IPS DF 6.9 (cell line): ENCODE results near the gene CNTNAP1.
A peak's percentile ranks its signal among the peaks of the same experiment; 100 is the strongest.
"Not testable (repeated sequence)": the region's sequence is repeated elsewhere in the genome, so short reads cannot be mapped to it uniquely, and the experiment has no call there.

Source experiments
- DNase-seq: peaks from one replicate; pipeline ENCODE4 v3.0.0-alpha.2; 2013; ENCODE audit warnings: low read depth, low spot score
- H3K27ac ChIP-seq: one replicate; pipeline ENCODE4 v1.5.1; 2013; ENCODE audit warnings: low read length, control low read depth
- H3K27me3 ChIP-seq: 2 replicates; pipeline ENCODE4 v1.6.1; 2013; ENCODE audit warnings: mild to moderate bottlenecking, low read length; ENCODE audit not compliant: control insufficient read depth, insufficient read depth
- H3K36me3 ChIP-seq: 2 replicates; pipeline ENCODE4 v1.6.1; 2013; ENCODE audit warnings: low read length; ENCODE audit not compliant: control insufficient read depth, insufficient read depth
- H3K4me1 ChIP-seq: 2 replicates; pipeline ENCODE4 v1.6.1; 2013; ENCODE audit warnings: low read length; ENCODE audit not compliant: control insufficient read depth, insufficient read depth
- H3K4me3 ChIP-seq: 2 replicates; pipeline ENCODE4 v1.5.1; 2013; ENCODE audit warnings: mild to moderate bottlenecking, low read length
- H3K9me3 ChIP-seq: 2 replicates; pipeline ENCODE4 v1.6.1; 2013; ENCODE audit warnings: low read length, inconsistent platforms; ENCODE audit not compliant: control insufficient read depth, insufficient read depth
- WGBS: extraction: QIAGEN DNeasy Blood & Tissue Kit; methylation state at CpG from one replicate; pipeline ENCODE4 v1.1.7; 2013; ENCODE audit warnings: mixed read lengths, missing lambda C conversion rate; ENCODE audit not compliant: insufficient read length, insufficient coverage; 5-methylcytosine and 5-hydroxymethylcytosine counted together

CNTNAP1 gene

GRCh38 chr17:42657824-42658588 lies 24.3 kb upstream of the CNTNAP1 start:
- H3K4me1 ChIP-seq = peaks cover 6% of the 10 kb centered on the region
- no peak for DNase-seq
- H3K27ac ChIP-seq = no peak overlapping the region
- no peaks in the 10 kb centered on the region for H3K36me3 ChIP-seq
- no peaks in the 10 kb centered on the region for H3K9me3 ChIP-seq
- no peaks in the 10 kb centered on the region for H3K27me3 ChIP-seq
- no CpG with 5 or more reads among the region's 9 CpGs for WGBS
- H3K4me3 ChIP-seq = no peak overlapping the region

- Histone ChIP-seq H3K4me1 (peaks cover 3% of the 10 kb centered on the region; the same call in 1 of the 2 replicates), H3K27me3 (no peaks in the 10 kb centered on the region), H3K36me3 (no peaks in the 10 kb centered on the region), H3K4me3 (peak within 1 kb of the TSS; percentile 69; the same call in 1 of the 2 replicates), H3K27ac (no peak within 1 kb of the TSS), H3K9me3 (no peaks in the 10 kb centered on the region)
- peak; percentile 93 for DNase-seq
- WGBS = no CpG with 5 or more reads among the region's 59 CpGs
These were observed 23.0 kb upstream of the CNTNAP1 start, which contains the start of gene TUBG2 for GRCh38 chr17:42659079-42659931. Gene TUBG2, plus strand, starts transcription at chr17:42659284. Its CDS starts 220 bp downstream, at chr17:42659504.

GRCh38 chr17:42659932-42660274 lies 22.4 kb upstream of the CNTNAP1 start:
- H3K27me3 ChIP-seq, DNase-seq, H3K27ac ChIP-seq, H3K9me3 ChIP-seq, H3K36me3 ChIP-seq, H3K4me1 ChIP-seq: not testable (repeated sequence)
- no CpG with 5 or more reads among the region's 14 CpGs for WGBS
- H3K4me3 ChIP-seq = peak overlapping the region; percentile 69; the same call in 1 of the 2 replicates

- no peak for DNase-seq
- Histone ChIP-seq H3K9me3 (no peaks in the 10 kb centered on the region), H3K27me3 (no peaks in the 10 kb centered on the region), H3K4me3 (no peak overlapping the region), H3K27ac (no peak overlapping the region), H3K36me3 (no peaks in the 10 kb centered on the region), H3K4me1 (peaks cover 3% of the 10 kb centered on the region; the same call in 1 of the 2 replicates)
- WGBS = no CpG with 5 or more reads among the region's 7 CpGs
These were observed 21.5 kb upstream of the CNTNAP1 start for GRCh38 chr17:42660692-42661345.

- Histone ChIP-seq H3K36me3 (peaks cover 9% of the 10 kb centered on the region), H3K27me3 (no peaks in the 10 kb centered on the region), H3K4me3 (no peak overlapping the region), H3K27ac (no peak overlapping the region), H3K4me1 (peaks cover 1% of the 10 kb centered on the region), H3K9me3 (no peaks in the 10 kb centered on the region)
- no CpG with 5 or more reads among the region's 14 CpGs for WGBS
- DNase-seq = no peak
These were observed 16.7 kb upstream of the CNTNAP1 start for GRCh38 chr17:42665581-42666001.

- H3K27ac ChIP-seq, H3K36me3 ChIP-seq, H3K4me1 ChIP-seq, H3K4me3 ChIP-seq, H3K27me3 ChIP-seq, H3K9me3 ChIP-seq, DNase-seq: not testable (repeated sequence)
- no CpG with 5 or more reads among the region's 16 CpGs for WGBS
These were observed 16.2 kb upstream of the CNTNAP1 start for GRCh38 chr17:42666126-42666525.

GRCh38 chr17:42667088-42667951 lies 15.0 kb upstream of the CNTNAP1 start:
- Histone ChIP-seq H3K4me3 (no peak overlapping the region), H3K9me3 (no peaks in the 10 kb centered on the region), H3K36me3 (peaks cover 9% of the 10 kb centered on the region), H3K4me1 (peaks cover 5% of the 10 kb centered on the region), H3K27me3 (no peaks in the 10 kb centered on the region), H3K27ac (no peak overlapping the region)
- no peak for DNase-seq
- WGBS = no CpG with 5 or more reads among the region's 7 CpGs

- DNase-seq = no peak
- no peaks in the 10 kb centered on the region for H3K27me3 ChIP-seq
- WGBS = no CpG with 5 or more reads among the region's 12 CpGs
- H3K36me3 ChIP-seq = peaks cover 9% of the 10 kb centered on the region
- no peak overlapping the region for H3K27ac ChIP-seq
- H3K4me3 ChIP-seq = peak overlapping the region; percentile 36; the same call in 1 of the 2 replicates
- no peaks in the 10 kb centered on the region for H3K9me3 ChIP-seq
- peaks cover 10% of the 10 kb centered on the region for H3K4me1 ChIP-seq
These were observed 12.7 kb upstream of the CNTNAP1 start for GRCh38 chr17:42669705-42669976.

- H3K4me1 ChIP-seq = peaks cover 14% of the 10 kb centered on the region
- no peak for DNase-seq
- WGBS = no CpG with 5 or more reads among the region's 87 CpGs
- no peaks in the 10 kb centered on the region for H3K27me3 ChIP-seq
- no peak overlapping the region for H3K27ac ChIP-seq
- peaks cover 9% of the 10 kb centered on the region for H3K36me3 ChIP-seq
- H3K4me3 ChIP-seq = peak overlapping the region; percentile 36; the same call in 1 of the 2 replicates
- H3K9me3 ChIP-seq = no peaks in the 10 kb centered on the region
These were observed 12.1 kb upstream of the CNTNAP1 start for GRCh38 chr17:42669977-42670788.
